Gastrocnemius medialis (tissue), 4 donors: Measurements from ENCODE around the gene GPR87.

ENCODE experiments used
- CTCF ChIP-seq, 5 experiments: fragments of 450-650 bp in 3 of 5; fragments of 200-600 bp in 2 of 5; sonication (generic) in 2 of 5; IDR thresholded peaks in 4 of 5; conservative IDR thresholded peaks in 1 of 5; 1 replicate in 4 of 5; 2 replicates in 1 of 5; pipeline ENCODE4 v1.5.1; 2016 to 2019; ENCODE audit warnings: antibody characterized with exemption in 5 of 5, mild to moderate bottlenecking in 3 of 5, moderate library complexity in 3 of 5
- POLR2A ChIP-seq, 2 donors: fragments of 450-650 bp; IDR thresholded peaks; one replicate each; pipeline ENCODE4 v1.6.1; 2017; ENCODE audit warnings: antibody characterized with exemption in 2 of 2, mild to moderate bottlenecking in 2 of 2, moderate library complexity in 2 of 2

GRCh38 chr3:151303751-151304150 lies 12.9 kb downstream of the GPR87 start:
- TF ChIP-seq CTCF (IDR thresholded peaks at IDR 0.05 in 4 of 5, conservative IDR thresholded peaks at IDR 0.05 in 1 of 5) (no peak), POLR2A (IDR thresholded peaks at IDR 0.05) (no peak)
